Endothelial cell of umbilical vein (primary cell): ENCODE data around the gene CORO7.

Experiments used
- EZH2 ChIP-seq: IDR thresholded peaks from 2 replicates; pipeline ENCODE4 v1.6.1; 2012; ENCODE audit warnings: borderline replicate concordance, low read depth, mild to moderate bottlenecking, moderate library complexity, low read length, inconsistent platforms; ENCODE audit not compliant: severe bottlenecking
- FOS ChIP-seq: IDR thresholded peaks from 2 replicates; pipeline ENCODE4 v1.6.1; 2011; ENCODE audit warnings: mild to moderate bottlenecking, low read length, moderate library complexity, borderline replicate concordance; ENCODE audit not compliant: insufficient read depth
- GATA2 ChIP-seq: IDR thresholded peaks from 2 replicates; pipeline ENCODE4 v1.7.0; 2011; ENCODE audit warnings: low read depth, mild to moderate bottlenecking, moderate library complexity, mixed read lengths, low read length; ENCODE audit not compliant: insufficient read length, insufficient read depth
- JUN ChIP-seq: IDR thresholded peaks from 2 replicates; pipeline ENCODE4 v1.6.1; 2011; ENCODE audit warnings: borderline replicate concordance, low read depth; ENCODE audit not compliant: insufficient read length, insufficient read depth
- MYC ChIP-seq: IDR thresholded peaks from one replicate; pipeline ENCODE4 v1.6.1; 2011; ENCODE audit warnings: mild to moderate bottlenecking, low read depth, low read length
- POLR2A ChIP-seq: IDR thresholded peaks from 2 replicates; pipeline ENCODE4 v1.6.1; 2012; ENCODE audit warnings: low read depth, mild to moderate bottlenecking, control low read depth, low read length
- POLR2AphosphoS5 ChIP-seq: IDR thresholded peaks from 2 replicates; pipeline ENCODE4 v1.6.1; 2012; ENCODE audit warnings: low read depth, mild to moderate bottlenecking, control low read depth, low read length, moderate library complexity; ENCODE audit not compliant: insufficient read depth
- TF ChIP-seq, protein P1 (sequence below), 2 donors: IDR thresholded peaks; 1 replicate in 1 of 2; 2 replicates in 1 of 2; pipeline ENCODE4 v1.5.1; 2011; ENCODE audit warnings: low read length in 2 of 2, mild to moderate bottlenecking in 2 of 2, moderate library complexity in 2 of 2, control low read depth in 1 of 2, inconsistent platforms in 1 of 2, low read depth in 1 of 2; ENCODE audit not compliant: insufficient read depth in 1 of 2; ENCODE audit errors: extremely low read depth in 1 of 2
- TF ChIP-seq, protein P2 (sequence below): IDR thresholded peaks from 2 replicates; pipeline ENCODE4 v1.6.1; 2011; ENCODE audit not compliant: insufficient read depth, insufficient read length

DNA sequence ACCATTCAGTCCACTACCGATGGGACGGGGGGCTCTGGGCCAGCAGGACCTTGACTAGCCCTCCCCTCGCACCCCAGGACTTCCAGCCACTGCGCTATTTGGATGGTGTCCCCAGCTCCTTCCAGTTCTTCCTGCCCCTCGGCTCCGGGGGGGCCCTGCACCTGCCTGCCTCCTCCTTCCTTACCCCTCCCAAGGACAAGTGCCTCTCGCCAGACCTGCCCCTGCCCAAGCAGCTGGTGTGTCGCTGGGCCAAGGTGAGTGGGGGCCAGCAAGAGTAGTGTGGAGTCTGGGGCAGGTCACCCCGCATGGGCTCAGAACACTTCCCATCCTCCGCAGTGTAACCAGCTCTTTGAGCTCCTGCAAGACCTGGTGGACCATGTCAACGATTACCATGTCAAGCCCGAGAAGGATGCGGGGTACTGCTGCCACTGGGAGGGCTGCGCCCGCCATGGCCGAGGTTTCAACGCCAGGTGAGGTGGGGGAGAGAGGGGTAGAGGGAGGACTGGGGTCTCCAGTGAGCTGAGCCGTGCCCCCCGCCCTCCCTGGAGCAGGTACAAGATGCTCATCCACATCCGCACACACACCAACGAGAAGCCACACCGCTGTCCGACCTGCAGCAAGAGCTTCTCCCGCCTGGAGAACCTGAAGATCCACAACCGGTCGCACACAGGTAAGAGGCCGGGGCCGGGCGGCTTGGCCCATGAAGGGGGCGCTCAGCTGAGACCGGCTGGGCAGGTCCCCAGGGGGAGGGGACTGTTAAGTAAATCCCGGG, 81.5 kb downstream of the CORO7 start:
- no peak for TF ChIP-seq POLR2A
- no peak for TF ChIP-seq MYC
- TF ChIP-seq, protein P1, sequence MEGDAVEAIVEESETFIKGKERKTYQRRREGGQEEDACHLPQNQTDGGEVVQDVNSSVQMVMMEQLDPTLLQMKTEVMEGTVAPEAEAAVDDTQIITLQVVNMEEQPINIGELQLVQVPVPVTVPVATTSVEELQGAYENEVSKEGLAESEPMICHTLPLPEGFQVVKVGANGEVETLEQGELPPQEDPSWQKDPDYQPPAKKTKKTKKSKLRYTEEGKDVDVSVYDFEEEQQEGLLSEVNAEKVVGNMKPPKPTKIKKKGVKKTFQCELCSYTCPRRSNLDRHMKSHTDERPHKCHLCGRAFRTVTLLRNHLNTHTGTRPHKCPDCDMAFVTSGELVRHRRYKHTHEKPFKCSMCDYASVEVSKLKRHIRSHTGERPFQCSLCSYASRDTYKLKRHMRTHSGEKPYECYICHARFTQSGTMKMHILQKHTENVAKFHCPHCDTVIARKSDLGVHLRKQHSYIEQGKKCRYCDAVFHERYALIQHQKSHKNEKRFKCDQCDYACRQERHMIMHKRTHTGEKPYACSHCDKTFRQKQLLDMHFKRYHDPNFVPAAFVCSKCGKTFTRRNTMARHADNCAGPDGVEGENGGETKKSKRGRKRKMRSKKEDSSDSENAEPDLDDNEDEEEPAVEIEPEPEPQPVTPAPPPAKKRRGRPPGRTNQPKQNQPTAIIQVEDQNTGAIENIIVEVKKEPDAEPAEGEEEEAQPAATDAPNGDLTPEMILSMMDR (IDR thresholded peaks at IDR 0.05; ENCODE audit: extremely low read depth in 1 of 2, insufficient read depth in 1 of 2, low read depth in 1 of 2, low read length in 2 of 2) = no peak
- TF ChIP-seq POLR2AphosphoS5 = no peak
- no peak for TF ChIP-seq FOS
- TF ChIP-seq JUN = no peak
- no peak for TF ChIP-seq EZH2
- TF ChIP-seq, protein P2, sequence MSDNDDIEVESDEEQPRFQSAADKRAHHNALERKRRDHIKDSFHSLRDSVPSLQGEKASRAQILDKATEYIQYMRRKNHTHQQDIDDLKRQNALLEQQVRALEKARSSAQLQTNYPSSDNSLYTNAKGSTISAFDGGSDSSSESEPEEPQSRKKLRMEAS = no peak
- TF ChIP-seq GATA2 = no peak
